GM12878 (cell line): ENCODE measurements around the gene HOOK2. TPM values are rescaled to one million over a fixed set of nuclear protein-coding genes. Genes with fewer than 3 reads are reported as not detected.

Experiments used
- ATAC-seq: fragments of 200-7000 bp; cut with Tn5 transposase; 3 replicates; pipeline ENCODE4 v1.9.1; 2020; ENCODE audit warnings: mild to moderate bottlenecking, moderate library complexity
- BruUV-seq: library from RNA; stranded (reverse); fragments of 400-500 nt; replicated peaks from 2 replicates; lab custom pipeline; 2021; lab: Mats Ljungman, UMichigan
- CTCF ChIA-PET: fragments of 300-600 bp; sonication (Branson Sonifier 250); formaldehyde crosslinking; extraction: SDS; loops from one replicate; lab custom pipeline; 2021; ENCODE audit warnings: inconsistent platforms; lab: Yijun Ruan, JAX
- POLR2A ChIA-PET: fragments of 350-600 bp; formaldehyde crosslinking; extraction: SDS; loops from one replicate; lab custom pipeline; 2021; ENCODE audit warnings: inconsistent platforms; lab: Charles Lee
- RAD21 ChIA-PET: fragments of 300-600 bp; sonication (Branson Sonifier 250); formaldehyde crosslinking; loops from one replicate; lab custom pipeline; 2023; ENCODE audit warnings: antibody characterized with exemption; ENCODE audit not compliant: unreplicated experiment; lab: Charles Lee
- SMC1A ChIA-PET: fragments of 300-600 bp; sonication (Branson Sonifier 250); formaldehyde crosslinking; loops from one replicate; lab custom pipeline; 2023; ENCODE audit not compliant: unreplicated experiment, uncharacterized antibody; lab: Charles Lee
- DNase-seq: peaks from one replicate; pipeline ENCODE4 v3.0.0-alpha.2; 2011; ENCODE audit warnings: low read depth, low spot score
- FAIRE-seq: peaks from 3 replicates; lab custom pipeline; 2011; peaks lifted over from hg19 to GRCh38; lab: Jason Lieb, UNC
- H2AFZ ChIP-seq: 2 replicates; pipeline ENCODE4 v1.6.0; 2011; ENCODE audit warnings: low read depth, low read length, control low read depth; ENCODE audit not compliant: control insufficient read depth
- H3K27ac ChIP-seq: 2 replicates; pipeline ENCODE4 v1.5.1; 2011; ENCODE audit warnings: control low read depth; ENCODE audit not compliant: control insufficient read depth, insufficient read depth
- H3K27me3 ChIP-seq, 2 experiments: replicated peaks in 1 of 2; 2 replicates each; pipeline versions ENCODE4 v1.6.0 to v1.6.1; 2011; ENCODE audit warnings: low read length in 1 of 2; ENCODE audit not compliant: control insufficient read depth in 2 of 2, insufficient read depth in 2 of 2
- H3K36me3 ChIP-seq, 2 experiments: 2 replicates each; pipeline ENCODE4 v1.5.1; 2011; ENCODE audit warnings: low read length in 1 of 2; ENCODE audit not compliant: control insufficient read depth in 2 of 2, insufficient read depth in 2 of 2
- H3K4me1 ChIP-seq: 2 replicates; pipeline ENCODE4 v1.6.1; 2011; ENCODE audit warnings: mild to moderate bottlenecking, low read length, moderate library complexity, mixed read lengths; ENCODE audit not compliant: control insufficient read depth, insufficient read depth
- H3K4me2 ChIP-seq: 2 replicates; pipeline ENCODE4 v1.6.0; 2011; ENCODE audit warnings: control low read depth; ENCODE audit not compliant: control insufficient read depth, insufficient read depth
- H3K4me3 ChIP-seq: fragments of 200-600 bp; sonication (generic); 2 replicates; pipeline ENCODE4 v1.5.1; 2016
- H3K79me2 ChIP-seq: 2 replicates; pipeline ENCODE4 v1.6.0; 2011; ENCODE audit warnings: low read length; ENCODE audit not compliant: control insufficient read depth, insufficient read depth
- H3K9ac ChIP-seq: 2 replicates; pipeline ENCODE4 v1.8.0; 2011; ENCODE audit warnings: low read length, control low read depth, mixed read lengths; ENCODE audit not compliant: control insufficient read depth, insufficient read depth
- H3K9me3 ChIP-seq: replicated peaks from 3 replicates; pipeline ENCODE4 v1.5.1; 2011; ENCODE audit warnings: mild to moderate bottlenecking, low read length; ENCODE audit not compliant: control insufficient read depth, insufficient read depth
- H4K20me1 ChIP-seq: 2 replicates; pipeline ENCODE4 v1.6.0; 2011; ENCODE audit not compliant: control insufficient read depth, insufficient read depth
- BHLHE40 ChIP-seq, 2 experiments: fragments of 450-650 bp in 1 of 2; IDR thresholded peaks; 2 replicates each; pipeline ENCODE4 v1.6.1; 2011 to 2017; ENCODE audit warnings: low read depth in 2 of 2, borderline replicate concordance in 1 of 2, improper control_type of control experiment in 1 of 2, low read length in 1 of 2, mild to moderate bottlenecking in 1 of 2
- CREM ChIP-seq: IDR thresholded peaks from 2 replicates; pipeline ENCODE4 v1.6.1; 2014; ENCODE audit warnings: antibody characterized with exemption, low read depth
- DPF2 ChIP-seq: fragments of 450-650 bp; IDR thresholded peaks from 2 replicates; pipeline ENCODE4 v1.6.1; 2017; ENCODE audit warnings: mild to moderate bottlenecking
- EP300 ChIP-seq, 2 experiments: fragments of 150-350 bp in 1 of 2; IDR thresholded peaks; 2 replicates each; pipeline ENCODE4 v1.6.1; 2011 to 2012; ENCODE audit warnings: low read depth in 2 of 2, low read length in 2 of 2, borderline replicate concordance in 1 of 2, improper control_type of control experiment in 1 of 2, inconsistent platforms in 1 of 2; ENCODE audit not compliant: control insufficient read depth in 1 of 2
- FOS ChIP-seq: IDR thresholded peaks from 3 replicates; pipeline ENCODE4 v1.6.1; 2011; ENCODE audit warnings: borderline replicate concordance; ENCODE audit not compliant: insufficient read length; ENCODE audit errors: extremely low read depth
- IKZF1 ChIP-seq: fragments of 450-650 bp; conservative IDR thresholded peaks from 2 replicates; pipeline ENCODE4 v1.6.1; 2017; ENCODE audit warnings: antibody characterized with exemption, mild to moderate bottlenecking
- IKZF2 ChIP-seq, 2 experiments: fragments of 450-650 bp; IDR thresholded peaks; 2 replicates each; pipeline ENCODE4 v1.6.1; 2017; ENCODE audit warnings: mild to moderate bottlenecking in 2 of 2, moderate library complexity in 2 of 2
- MEF2A ChIP-seq: IDR thresholded peaks from 2 replicates; pipeline ENCODE4 v1.6.1; 2011; ENCODE audit warnings: low read depth, mild to moderate bottlenecking, low read length, moderate library complexity; ENCODE audit not compliant: insufficient read depth
- NR2F1 ChIP-seq: fragments of 450-650 bp; conservative IDR thresholded peaks from 2 replicates; pipeline ENCODE4 v1.6.1; 2017; ENCODE audit warnings: mild to moderate bottlenecking
- NRF1 ChIP-seq: conservative IDR thresholded peaks from 2 replicates; pipeline ENCODE4 v1.6.1; 2011; ENCODE audit warnings: mild to moderate bottlenecking, low read depth, low read length, improper control_type of control experiment
- POLR2A ChIP-seq: IDR thresholded peaks from 2 replicates; pipeline ENCODE4 v1.6.1; 2011; ENCODE audit warnings: low read depth, mild to moderate bottlenecking, low read length
- SKIL ChIP-seq: fragments of 450-650 bp; IDR thresholded peaks from 2 replicates; pipeline ENCODE4 v1.6.1; 2017; ENCODE audit warnings: mild to moderate bottlenecking, low read depth, inconsistent platforms; ENCODE audit not compliant: poor library complexity, severe bottlenecking
- SMAD5 ChIP-seq: IDR thresholded peaks from 2 replicates; pipeline ENCODE4 v1.6.1; 2016; ENCODE audit warnings: antibody characterized with exemption, low read depth
- SPI1 ChIP-seq: IDR thresholded peaks from 2 replicates; pipeline ENCODE4 v1.6.1; 2011; ENCODE audit warnings: low read depth, mild to moderate bottlenecking, low read length, moderate library complexity, borderline replicate concordance; ENCODE audit not compliant: insufficient read depth
- WGBS: methylation state at CpG from one replicate; pipeline ENCODE4 v1.1.6; 2016; ENCODE audit warnings: low lambda C conversion rate; ENCODE audit not compliant: insufficient replicate concordance, insufficient coverage; ENCODE audit errors: missing lambda C conversion rate; 5-methylcytosine and 5-hydroxymethylcytosine counted together
- in situ Hi-C: fragments of 300-500 bp; cut with MboI; formaldehyde crosslinking; loops from 9 replicates; pipeline ENCODE4 v1.14.3; 2018; ENCODE audit warnings: mixed read lengths
- intact Hi-C: fragments of 100-400 bp; cut with micrococcal nuclease; formaldehyde crosslinking; loops from one replicate; pipeline ENCODE4 v1.14.2; 2022; ENCODE audit not compliant: unreplicated experiment
- polyA plus RNA-seq, 11 experiments: library from polyadenylated mRNA; depleted of rRNA in 4 of 11; unstranded in 6 of 11; stranded (reverse) in 5 of 11; fragments of >200 nt; fragmentation: Nextera tagmentation in 4 of 11; fragmentation: Illumina TruSeq in 1 of 11; extraction: Ambion mirVana in 4 of 11; extraction: Trizol in 1 of 11; gene quantifications; 1 replicate in 1 of 11; 2 replicates in 10 of 11; pipeline versions ENCODE4 v1.2.1 to v1.2.3, GENCODE V29; 2011 to 2016; ENCODE audit warnings: inconsistent platforms in 2 of 11, missing spikeins in 2 of 11, low read depth in 1 of 11
- total RNA-seq, 4 experiments: library from RNA; depleted of rRNA in 3 of 4; stranded (reverse); fragments of >200 nt in 3 of 4; fragmentation: Illumina TruSeq in 1 of 4; extraction: Trizol in 1 of 4; gene quantifications; 2 replicates each; pipeline versions ENCODE4 v1.2.1 to v1.2.3, GENCODE V29; 2013 to 2021
- TF ChIP-seq, protein P1 (sequence below): fragments of 450-650 bp; IDR thresholded peaks from 2 replicates; pipeline ENCODE4 v1.6.1; 2017; ENCODE audit warnings: low read depth, mild to moderate bottlenecking, moderate library complexity

Gene HOOK2
- total and polyA plus RNA-seq, 10 of the 15 experiments (the other 5 are each of a cell fraction or from before 2014, with no cell fraction given) = 1.5 to 9.6 (median 6.2) TPM

GRCh38 chr19:12786141-12786870 lies 11.0 kb upstream of the HOOK2 start:
- Histone ChIP-seq H4K20me1 (no peaks in the 10 kb centered on the region), H3K27ac (peak overlapping the region; percentile 97), H3K9ac (peak overlapping the region; percentile 77), H3K79me2 (peaks cover 20% of the 10 kb centered on the region), H3K9me3 (no peaks in the 10 kb centered on the region), H3K4me2 (peak overlapping the region; percentile 61), H3K36me3 (no peaks in the 10 kb centered on the region), H2AFZ (peak overlapping the region; percentile 49), H3K4me1 (peaks cover 74% of the 10 kb centered on the region), H3K4me3 (no peak overlapping the region), H3K27me3 (no peaks in the 10 kb centered on the region)
- POLR2A ChIA-PET = interaction anchor here (1.6 to 3.4 kb wide), 3 partner anchors 8 to 15 kb away, joined by 6 to 66 read pairs (median 11); no protein-coding TSS in a partner anchor
- DNase-seq (no peak), ATAC-seq (no peak), FAIRE-seq (no peak)
- CTCF ChIA-PET = interaction anchor here (4.1 to 4.2 kb wide), 2 partner anchors 9 to 10 kb away, joined by 22 to 44 read pairs; no protein-coding TSS in a partner anchor
- in situ Hi-C loops (no loop called here), intact Hi-C loops (loop anchor here (5.0 to 10.0 kb wide), 2 partner anchors 151 to 1692 kb away; partner anchors contain the start of gene CALR)
- 15% methylated on average over 18 of the region's 18 CpGs for whole genome bisulfite sequencing
- SMC1A ChIA-PET = interaction anchor here (1.2 to 4.1 kb wide), 3 partner anchors 9 to 10 kb away, joined by 4 to 28 read pairs (median 6); no protein-coding TSS in a partner anchor
- BruUV-seq = no TSS peak
- RAD21 ChIA-PET = interaction anchor here (1.7 to 4.5 kb wide), 2 partner anchors 8 to 10 kb away, joined by 5 to 49 read pairs; no protein-coding TSS in a partner anchor
- no peak for TF ChIP-seq SMAD5
- TF ChIP-seq NR2F1 = peak; percentile 66; the same call in 1 of the 2 replicates
- peak in 1 of 2 experiments; percentile 9; a peak in 2 of 4 replicates for TF ChIP-seq IKZF2 (IDR thresholded peaks at IDR 0.05)
- TF ChIP-seq BHLHE40 (IDR thresholded peaks at IDR 0.05; ENCODE audit: borderline replicate concordance in 1 of 2, low read depth in 2 of 2, low read length in 1 of 2) = peak; percentile 50 to 62; a peak in 3 of 4 replicates
- TF ChIP-seq NRF1 = no peak
- TF ChIP-seq POLR2A = peak; percentile 32; the same call in 1 of the 2 replicates
- TF ChIP-seq, protein P1, sequence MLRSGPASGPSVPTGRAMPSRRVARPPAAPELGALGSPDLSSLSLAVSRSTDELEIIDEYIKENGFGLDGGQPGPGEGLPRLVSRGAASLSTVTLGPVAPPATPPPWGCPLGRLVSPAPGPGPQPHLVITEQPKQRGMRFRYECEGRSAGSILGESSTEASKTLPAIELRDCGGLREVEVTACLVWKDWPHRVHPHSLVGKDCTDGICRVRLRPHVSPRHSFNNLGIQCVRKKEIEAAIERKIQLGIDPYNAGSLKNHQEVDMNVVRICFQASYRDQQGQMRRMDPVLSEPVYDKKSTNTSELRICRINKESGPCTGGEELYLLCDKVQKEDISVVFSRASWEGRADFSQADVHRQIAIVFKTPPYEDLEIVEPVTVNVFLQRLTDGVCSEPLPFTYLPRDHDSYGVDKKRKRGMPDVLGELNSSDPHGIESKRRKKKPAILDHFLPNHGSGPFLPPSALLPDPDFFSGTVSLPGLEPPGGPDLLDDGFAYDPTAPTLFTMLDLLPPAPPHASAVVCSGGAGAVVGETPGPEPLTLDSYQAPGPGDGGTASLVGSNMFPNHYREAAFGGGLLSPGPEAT = peak; percentile 45; the same call in 1 of the 2 replicates
- no peak for TF ChIP-seq CREM
- TF ChIP-seq SPI1 = peak; percentile 10; the same call in 1 of the 2 replicates
- TF ChIP-seq IKZF1 = peak; percentile 69
- peak; percentile 72 for TF ChIP-seq DPF2
- peak; percentile 22 for TF ChIP-seq SKIL
- TF ChIP-seq MEF2A = 0 out of 2 replicates have a peak, but pooled peaks have one; percentile 35
- TF ChIP-seq EP300 (IDR thresholded peaks at IDR 0.05; ENCODE audit: borderline replicate concordance in 1 of 2, control insufficient read depth in 1 of 2, low read depth in 2 of 2, low read length in 2 of 2) = peak in 1 of 2 experiments; percentile 44; a peak in 1 of 4 replicates
- no peak for TF ChIP-seq FOS
